Peyer's patch (tissue), 4 donors: Measurements from ENCODE around the gene TAGLN2. TPM values are rescaled to one million over a fixed set of nuclear protein-coding genes. Genes with fewer than 3 reads are reported as not detected.

Source experiments
- DNase-seq, 3 donors: peaks; one replicate each; pipeline ENCODE4 v3.0.0-alpha.2; 2017 to 2019
- H3K27ac ChIP-seq, 4 donors: fragments of 200-600 bp; sonication (generic); one replicate each; pipeline ENCODE4 v1.5.1; 2016 to 2019
- H3K27me3 ChIP-seq, 2 donors: fragments of 200-600 bp; sonication (generic); one replicate each; pipeline ENCODE4 v1.5.1; 2019
- H3K36me3 ChIP-seq, 3 donors: fragments of 200-600 bp; sonication (generic); one replicate each; pipeline ENCODE4 v1.5.1; 2016 to 2019
- H3K4me1 ChIP-seq, 4 donors: fragments of 200-600 bp; sonication (generic); one replicate each; pipeline ENCODE4 v1.5.1; 2016 to 2019
- H3K4me3 ChIP-seq, 4 donors: fragments of 200-600 bp; sonication (generic); 1 replicate in 3 of 4; 2 replicates in 1 of 4; pipeline ENCODE4 v1.5.1; 2016 to 2019; ENCODE audit warnings: mild to moderate bottlenecking in 1 of 4
- H3K9me3 ChIP-seq, 4 donors: fragments of 200-600 bp; sonication (generic); one replicate each; pipeline ENCODE4 v1.5.1; 2016 to 2019; ENCODE audit warnings: mild to moderate bottlenecking in 1 of 4
- POLR2A ChIP-seq, 2 donors: fragments of 450-650 bp; IDR thresholded peaks; one replicate each; pipeline ENCODE4 v1.5.1; 2017; ENCODE audit warnings: antibody characterized with exemption in 2 of 2, mild to moderate bottlenecking in 2 of 2, moderate library complexity in 2 of 2
- total RNA-seq, 4 donors: library from RNA; depleted of rRNA; stranded (reverse); fragments of >200 nt; gene quantifications; one replicate each; pipeline ENCODE4 v1.1.0, GENCODE V29; 2016
- TF ChIP-seq, protein P1 (sequence below), 6 experiments: fragments of 450-650 bp in 4 of 6; fragments of 200-600 bp in 2 of 6; sonication (generic) in 1 of 6; IDR thresholded peaks; one replicate each; pipeline ENCODE4 v1.5.1; 2017 to 2019; ENCODE audit warnings: antibody characterized with exemption in 6 of 6, mild to moderate bottlenecking in 3 of 6, moderate library complexity in 1 of 6

The TAGLN2 gene
- total RNA-seq, 4 donors from 2014 or later, result 120 to 304 (median 177) TPM

GRCh38 chr1:159914252-159915018, 10.9 kb downstream of the TAGLN2 start:
- H3K36me3 ChIP-seq, result peaks cover 0 to 27% (median 0%) of the 10 kb centered on the region in 3 donors
- no peaks in the 10 kb centered on the region for H3K27me3 ChIP-seq
- DNase-seq, result no peak
- TF ChIP-seq, protein P1, sequence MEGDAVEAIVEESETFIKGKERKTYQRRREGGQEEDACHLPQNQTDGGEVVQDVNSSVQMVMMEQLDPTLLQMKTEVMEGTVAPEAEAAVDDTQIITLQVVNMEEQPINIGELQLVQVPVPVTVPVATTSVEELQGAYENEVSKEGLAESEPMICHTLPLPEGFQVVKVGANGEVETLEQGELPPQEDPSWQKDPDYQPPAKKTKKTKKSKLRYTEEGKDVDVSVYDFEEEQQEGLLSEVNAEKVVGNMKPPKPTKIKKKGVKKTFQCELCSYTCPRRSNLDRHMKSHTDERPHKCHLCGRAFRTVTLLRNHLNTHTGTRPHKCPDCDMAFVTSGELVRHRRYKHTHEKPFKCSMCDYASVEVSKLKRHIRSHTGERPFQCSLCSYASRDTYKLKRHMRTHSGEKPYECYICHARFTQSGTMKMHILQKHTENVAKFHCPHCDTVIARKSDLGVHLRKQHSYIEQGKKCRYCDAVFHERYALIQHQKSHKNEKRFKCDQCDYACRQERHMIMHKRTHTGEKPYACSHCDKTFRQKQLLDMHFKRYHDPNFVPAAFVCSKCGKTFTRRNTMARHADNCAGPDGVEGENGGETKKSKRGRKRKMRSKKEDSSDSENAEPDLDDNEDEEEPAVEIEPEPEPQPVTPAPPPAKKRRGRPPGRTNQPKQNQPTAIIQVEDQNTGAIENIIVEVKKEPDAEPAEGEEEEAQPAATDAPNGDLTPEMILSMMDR (IDR thresholded peaks at IDR 0.05), result no peak
- TF ChIP-seq POLR2A (IDR thresholded peaks at IDR 0.05), result no peak
- H3K4me3 ChIP-seq, result no peak overlapping the region
- peaks cover 6 to 72% (median 24%) of the 10 kb centered on the region in 4 donors for H3K4me1 ChIP-seq
- H3K27ac ChIP-seq, result no peak overlapping the region
- H3K9me3 ChIP-seq, result no peaks in the 10 kb centered on the region

DNA sequence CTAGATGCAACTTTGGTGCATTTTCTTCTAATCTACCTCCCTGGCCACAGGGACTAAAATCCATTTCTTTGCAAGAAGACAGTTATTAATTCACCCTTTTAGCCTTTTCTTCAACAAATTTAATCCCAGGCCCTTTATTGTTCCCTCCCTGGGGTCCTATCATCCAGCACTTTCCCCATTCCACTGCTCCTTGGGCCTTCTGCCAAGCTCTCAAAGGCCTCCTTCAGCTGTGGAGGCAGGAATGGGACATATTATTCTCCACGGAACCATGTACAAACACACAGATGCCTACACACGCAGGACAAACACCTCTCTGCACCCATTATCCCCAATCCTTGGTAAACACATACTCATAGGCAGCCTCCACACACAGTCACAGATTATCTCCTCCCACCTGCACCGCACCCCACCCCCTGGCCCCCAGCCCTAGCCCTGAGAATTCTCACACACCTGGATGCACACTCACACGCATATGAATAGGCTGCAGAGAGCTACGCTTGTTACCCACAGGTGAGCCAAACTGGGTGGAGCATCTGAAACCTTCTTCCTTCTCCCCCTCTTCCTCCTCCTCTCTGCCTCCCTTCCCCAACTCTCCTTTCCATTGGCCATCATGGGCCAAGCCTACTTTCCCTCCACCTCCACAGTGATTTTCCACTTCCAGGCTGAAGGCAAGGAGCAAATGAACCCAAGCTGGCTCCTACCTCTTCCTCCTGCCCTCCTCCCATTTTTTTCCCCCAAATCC, 11.7 kb downstream of the TAGLN2 start:
- no peaks in the 10 kb centered on the region for H3K9me3 ChIP-seq
- H3K4me3 ChIP-seq, result no peak overlapping the region
- H3K36me3 ChIP-seq, result peaks cover 0 to 19% (median 0%) of the 10 kb centered on the region in 3 donors
- DNase-seq, result no peak
- no peaks in the 10 kb centered on the region for H3K27me3 ChIP-seq
- peaks cover 6 to 64% (median 24%) of the 10 kb centered on the region in 4 donors for H3K4me1 ChIP-seq
- TF ChIP-seq, protein P1 (IDR thresholded peaks at IDR 0.05), result no peak
- TF ChIP-seq POLR2A (IDR thresholded peaks at IDR 0.05), result no peak
- no peak overlapping the region for H3K27ac ChIP-seq

- H3K9me3 ChIP-seq, result no peaks in the 10 kb centered on the region
- peak in 1 of 3 donors; percentile 31 for DNase-seq
- TF ChIP-seq POLR2A (IDR thresholded peaks at IDR 0.05), result no peak
- TF ChIP-seq, protein P1 (IDR thresholded peaks at IDR 0.05), result no peak
- peaks cover 6 to 46% (median 24%) of the 10 kb centered on the region in 4 donors for H3K4me1 ChIP-seq
- peaks cover 0 to 2% (median 0%) of the 10 kb centered on the region in 3 donors for H3K36me3 ChIP-seq
- H3K27ac ChIP-seq, result peak overlapping the region; percentile 44 to 78 (median 70)
- H3K4me3 ChIP-seq, result no peak overlapping the region
- no peaks in the 10 kb centered on the region for H3K27me3 ChIP-seq
Measured at GRCh38 chr1:159911326-159912070, 13.8 kb downstream of the TAGLN2 start.

GRCh38 chr1:159908031-159908940, 17.0 kb downstream of the TAGLN2 start:
- no peak for TF ChIP-seq POLR2A (IDR thresholded peaks at IDR 0.05)
- TF ChIP-seq, protein P1 (IDR thresholded peaks at IDR 0.05), result no peak
- Histone ChIP-seq H3K4me3 (no peak overlapping the region), H3K9me3 (no peaks in the 10 kb centered on the region), H3K36me3 (no peaks in the 10 kb centered on the region), H3K27me3 (no peaks in the 10 kb centered on the region), H3K27ac (no peak overlapping the region), H3K4me1 (peaks cover 6 to 31% (median 24%) of the 10 kb centered on the region in 4 donors)
- DNase-seq, result no peak
